Effector CD4-positive, alpha-beta T cell (primary cell): Measurements from ENCODE around the gene MAGEB6B. TPM values are rescaled to one million over a fixed set of nuclear protein-coding genes. Genes with fewer than 3 reads are reported as not detected.
"Not testable (repeated sequence)": the region's sequence is repeated elsewhere in the genome, so short reads cannot be mapped to it uniquely, and the experiment has no call there.

ENCODE experiments used
- DNase-seq: peaks from one replicate; pipeline ENCODE4 v3.0.0-alpha.2; 2020
- total RNA-seq: gene quantifications from one replicate; lab custom pipeline; 2026; lab: John Stamatoyannopoulos, UW

Gene MAGEB6B
- total RNA-seq, result not detected

DNA sequence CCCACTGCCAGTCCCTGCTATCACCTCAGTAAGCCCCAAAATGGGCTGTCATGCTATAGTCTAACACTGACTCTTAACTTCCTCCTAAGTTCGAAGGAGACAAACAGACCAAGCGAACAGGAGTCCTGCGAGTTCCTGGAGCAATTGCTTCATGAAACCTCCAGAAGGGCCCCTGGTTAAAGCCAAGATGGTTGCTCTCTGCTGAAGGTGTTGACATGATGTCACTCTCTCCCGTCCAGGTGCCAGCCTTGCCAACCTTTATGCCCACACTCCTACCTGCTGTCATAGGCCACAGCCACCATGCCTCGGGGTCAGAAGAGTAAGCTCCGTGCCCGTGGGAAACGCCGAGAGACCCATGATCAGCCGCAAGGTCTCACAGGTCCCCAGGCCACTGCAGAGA lies at the start of gene MAGEB6B:
Gene MAGEB6B (plus strand): TSS at position 301 of the 400 bp plus-strand sequence. CDS start 0 bp downstream, at position 301.
- DNase-seq, result no peak

GRCh38 chrX:26138274-26138673 lies 22.1 kb upstream of the MAGEB6B start, which contains the start of gene MAGEB18:
TSS of gene MAGEB18 (plus strand) at chrX:26138343. CDS start at chrX:26138986, 643 bp downstream.
- DNase-seq, result no peak

GRCh38 chrX:26146024-26146423 lies 14.4 kb upstream of the MAGEB6B start:
- DNase-seq, result no peak

- no peak for DNase-seq
Measured at GRCh38 chrX:26192204-26192603, 31.8 kb downstream of the MAGEB6B start, which contains the start of gene MAGEB6. TSS of gene MAGEB6 (plus strand) at chrX:26192440. CDS start at chrX:26193847, 1,407 bp downstream.

GRCh38 chrX:26203561-26203960 lies 43.2 kb downstream of the MAGEB6B start:
- no peak for DNase-seq

DNA sequence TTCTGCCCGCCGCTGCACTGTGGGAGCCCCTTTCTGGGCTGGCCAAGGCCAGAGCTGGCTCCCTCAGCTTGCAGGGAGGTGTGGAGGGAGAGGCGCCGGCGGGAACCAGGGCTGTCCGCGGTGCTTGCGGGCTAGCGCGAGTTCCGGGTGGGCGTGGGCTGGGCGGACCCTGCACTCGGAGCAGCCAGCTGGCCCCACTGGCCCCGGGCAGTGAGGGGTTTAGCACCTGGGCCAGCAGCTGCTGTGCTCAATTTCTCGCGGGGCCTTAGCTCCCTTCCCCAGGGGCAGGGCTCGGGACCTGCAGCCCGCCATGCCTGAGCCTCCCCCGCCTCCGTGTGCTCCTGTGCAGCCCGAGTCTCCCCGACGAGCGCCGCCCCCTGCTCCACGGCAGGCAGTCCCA lies 44.3 kb downstream of the MAGEB6B start:
- not testable (repeated sequence) for DNase-seq

- no peak for DNase-seq
Measured at GRCh38 chrX:26208012-26208411, 47.6 kb downstream of the MAGEB6B start.
